Calu3 (cell line): ENCODE measurements around the gene ICAM2. TPM values are rescaled to one million over a fixed set of nuclear protein-coding genes. Genes with fewer than 3 reads are reported as not detected.
A peak's percentile ranks its signal among the peaks of the same experiment; 100 is the strongest.

Experiments
- BruUV-seq: library from RNA; stranded (reverse); fragments of 400-500 nt; replicated peaks from 2 replicates; lab custom pipeline; 2021; lab: Mats Ljungman, UMichigan
- CTCF ChIA-PET: fragments of 300-600 bp; sonication (Branson Sonifier 250); formaldehyde crosslinking; loops from one replicate; lab custom pipeline; 2022; ENCODE audit warnings: antibody characterized with exemption; lab: Charles Lee
- DNase-seq: peaks from one replicate; pipeline ENCODE4 v3.0.0; 2022
- H3K27ac Mint-ChIP-seq: one replicate; pipeline ENCODE4 v1.8.0; 2022; ENCODE audit warnings: mixed read lengths; ENCODE audit not compliant: unreplicated experiment
- H3K27me3 Mint-ChIP-seq: one replicate; pipeline ENCODE4 v1.8.0; 2022; ENCODE audit warnings: mixed read lengths; ENCODE audit not compliant: unreplicated experiment
- H3K36me3 Mint-ChIP-seq: one replicate; pipeline ENCODE4 v1.8.0; 2022; ENCODE audit warnings: mild to moderate bottlenecking, moderate library complexity, mixed read lengths; ENCODE audit not compliant: insufficient read depth, unreplicated experiment
- H3K4me1 Mint-ChIP-seq: one replicate; pipeline ENCODE4 v1.8.0; 2022; ENCODE audit warnings: mild to moderate bottlenecking, low read depth, mixed read lengths; ENCODE audit not compliant: unreplicated experiment
- H3K4me3 Mint-ChIP-seq: one replicate; pipeline ENCODE4 v1.8.0; 2022; ENCODE audit warnings: mild to moderate bottlenecking, low read depth, moderate library complexity, mixed read lengths; ENCODE audit not compliant: unreplicated experiment
- H3K9me3 Mint-ChIP-seq: one replicate; pipeline ENCODE4 v1.8.0; 2022; ENCODE audit warnings: low read depth, mixed read lengths; ENCODE audit not compliant: unreplicated experiment
- CTCF ChIP-seq: fragments of 200-600 bp; IDR thresholded peaks from one replicate; pipeline ENCODE4 v1.8.0; 2022; ENCODE audit warnings: antibody characterized with exemption; ENCODE audit not compliant: unreplicated experiment
- intact Hi-C: fragments of 100-400 bp; cut with micrococcal nuclease; formaldehyde crosslinking; loops from one replicate; pipeline ENCODE4 v1.10.0; 2022; ENCODE audit not compliant: unreplicated experiment
- total RNA-seq: library from RNA; stranded (reverse); gene quantifications from 2 replicates; pipeline ENCODE4 v1.2.3, GENCODE V29; 2022

ICAM2 gene
- total RNA-seq, 1 experiment from 2014 or later: 4.4 TPM

- Mint-ChIP-seq H3K9me3 (no peaks in the 10 kb centered on the region), H3K27me3 (peaks cover 57% of the 10 kb centered on the region), H3K4me3 (peak overlapping the region; percentile 92), H3K4me1 (no peaks in the 10 kb centered on the region), H3K36me3 (peaks cover 17% of the 10 kb centered on the region), H3K27ac (no peak overlapping the region)
- no peak for DNase-seq
- no peak for TF ChIP-seq CTCF
- BruUV-seq: no TSS peak
- CTCF ChIA-PET: no interaction called here
- intact Hi-C loops: no loop called here
Measured at GRCh38 chr17:63997341-63998048, 22.9 kb downstream of the ICAM2 start.

DNA sequence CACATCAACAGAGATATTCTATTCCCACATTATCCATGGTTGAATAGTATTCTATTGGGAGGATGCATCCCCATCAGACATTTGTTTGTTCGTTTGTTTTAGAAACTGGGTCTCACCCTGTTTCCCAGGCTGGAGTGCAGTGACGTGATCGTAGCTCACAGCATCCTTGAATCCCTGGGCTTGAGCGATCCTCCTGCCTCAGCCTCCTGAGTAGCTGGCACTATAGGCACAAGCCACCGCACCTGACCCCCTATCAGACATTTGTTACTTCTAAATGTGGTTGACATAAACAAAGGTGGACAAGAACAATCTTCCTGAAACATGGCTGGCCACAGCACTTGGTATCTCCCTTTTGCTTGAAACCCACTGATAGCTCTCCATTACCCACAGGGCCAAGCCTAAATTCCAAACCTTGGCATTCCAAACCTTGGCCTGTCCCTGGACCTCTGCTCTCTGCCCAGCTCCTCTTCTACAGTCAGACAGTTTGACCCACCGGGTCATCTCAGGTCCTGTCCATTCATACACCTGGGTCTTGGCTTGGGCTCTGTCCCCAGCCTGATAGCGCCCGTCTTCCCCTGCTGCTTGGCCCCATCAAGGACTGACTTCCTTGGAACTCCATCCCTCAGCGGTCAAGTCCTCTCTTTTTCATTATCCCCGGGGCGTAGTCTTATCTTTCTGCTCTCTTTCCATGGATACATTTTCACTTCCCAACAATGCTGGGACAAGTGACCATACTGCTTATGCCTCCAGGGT lies 23.8 kb downstream of the ICAM2 start:
- peaks cover 17% of the 10 kb centered on the region for H3K36me3 Mint-ChIP-seq
- H3K27ac Mint-ChIP-seq: no peak overlapping the region
- H3K4me1 Mint-ChIP-seq: no peaks in the 10 kb centered on the region
- H3K9me3 Mint-ChIP-seq: no peaks in the 10 kb centered on the region
- TF ChIP-seq CTCF: no peak
- peak overlapping the region; percentile 92 for H3K4me3 Mint-ChIP-seq
- CTCF ChIA-PET: no interaction called here
- DNase-seq: no peak
- intact Hi-C loops: no loop called here
- no TSS peak for BruUV-seq
- H3K27me3 Mint-ChIP-seq: peaks cover 66% of the 10 kb centered on the region

GRCh38 chr17:63995626-63996025 lies 24.8 kb downstream of the ICAM2 start:
- CTCF ChIA-PET: no interaction called here
- peaks cover 75% of the 10 kb centered on the region for H3K27me3 Mint-ChIP-seq
- H3K4me3 Mint-ChIP-seq: no peak overlapping the region
- no peaks in the 10 kb centered on the region for H3K9me3 Mint-ChIP-seq
- H3K27ac Mint-ChIP-seq: no peak overlapping the region
- no TSS peak for BruUV-seq
- peaks cover 17% of the 10 kb centered on the region for H3K36me3 Mint-ChIP-seq
- no peaks in the 10 kb centered on the region for H3K4me1 Mint-ChIP-seq
- no peak for TF ChIP-seq CTCF
- intact Hi-C loops: no loop called here
- no peak for DNase-seq

DNA sequence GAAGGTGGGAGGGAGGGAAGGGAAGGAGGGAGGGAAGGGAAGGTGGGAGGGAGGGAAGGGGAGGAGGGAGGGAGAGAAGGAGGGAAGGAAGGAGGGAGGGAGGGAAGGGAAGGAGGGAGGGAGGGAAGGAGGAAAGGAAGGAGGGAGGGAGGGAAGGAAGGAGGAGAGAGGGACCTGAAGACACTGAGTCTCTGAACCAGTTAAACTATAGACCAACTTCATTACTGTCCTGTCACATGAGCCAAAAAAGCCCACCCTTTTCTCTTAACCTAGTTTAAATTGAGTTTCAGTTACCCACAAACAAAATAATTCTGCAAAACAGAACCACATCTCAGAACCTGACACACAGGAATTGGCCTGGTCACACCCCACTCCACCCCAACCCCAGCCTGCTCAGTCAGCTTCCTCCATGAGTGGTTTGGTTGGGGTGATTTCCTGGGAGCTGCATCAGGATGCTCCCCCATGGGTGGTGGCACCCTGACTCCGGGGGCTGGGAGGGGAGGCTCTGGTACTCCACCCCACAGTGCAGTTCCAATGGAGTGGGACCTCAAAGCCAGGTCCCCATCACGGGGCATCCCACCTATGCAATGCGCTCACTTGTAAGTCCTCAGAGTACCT lies 27.0 kb downstream of the ICAM2 start:
- no peak overlapping the region for H3K27ac Mint-ChIP-seq
- intact Hi-C loops: no loop called here
- peaks cover 8% of the 10 kb centered on the region for H3K36me3 Mint-ChIP-seq
- no peaks in the 10 kb centered on the region for H3K4me1 Mint-ChIP-seq
- CTCF ChIA-PET: interaction anchor here (0.6 kb wide), 1 partner anchor 225 kb away, joined by 6 read pairs; no protein-coding TSS in a partner anchor
- peaks cover 82% of the 10 kb centered on the region for H3K27me3 Mint-ChIP-seq
- no peak for TF ChIP-seq CTCF
- DNase-seq: no peak
- no peaks in the 10 kb centered on the region for H3K9me3 Mint-ChIP-seq
- BruUV-seq: no TSS peak
- H3K4me3 Mint-ChIP-seq: no peak overlapping the region
